ENCODE results near the gene LAMC3. TPM values are rescaled to one million over a fixed set of nuclear protein-coding genes. Genes with fewer than 3 reads are reported as not detected.

LAMC3 gene
- total and polyA plus RNA-seq, 8 donors: 0.61 to 9.6 (median 0.93) TPM; not detected in 1

DNA sequence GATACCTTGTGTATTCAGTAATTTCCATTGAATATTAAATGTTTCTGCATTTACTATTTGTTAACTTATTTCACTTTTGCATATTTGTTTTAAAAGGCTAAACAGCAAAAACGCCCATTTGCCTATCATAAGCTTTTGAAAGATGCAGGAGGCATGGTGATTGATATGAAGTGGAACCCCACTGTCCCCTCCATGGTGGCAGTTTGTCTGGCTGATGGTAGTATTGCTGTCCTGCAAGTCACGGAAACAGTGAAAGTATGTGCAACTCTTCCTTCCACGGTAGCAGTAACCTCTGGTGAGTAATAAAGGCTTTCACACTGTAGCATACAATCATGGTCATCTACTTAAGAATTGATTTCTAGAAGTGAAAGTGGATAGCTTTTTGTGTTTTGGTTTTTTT, 120.2 kb downstream of the LAMC3 start:
- peaks cover 54 to 74% (median 70%) of the 10 kb centered on the region in 4 donors for H3K36me3 ChIP-seq
- H3K9me3 ChIP-seq: no peaks in the 10 kb centered on the region
- H3K4me1 ChIP-seq: peaks cover 21 to 31% (median 24%) of the 10 kb centered on the region in 4 donors
- no peak overlapping the region for H3K27ac ChIP-seq
- no peak overlapping the region for H3K4me3 ChIP-seq
- H3K27me3 ChIP-seq: no peaks in the 10 kb centered on the region
- DNase-seq: no peak
- 73 to 86% (median 80%) methylated on average over 3 of the region's 3 CpGs for WGBS, 5 donors
- TF ChIP-seq, protein P1, sequence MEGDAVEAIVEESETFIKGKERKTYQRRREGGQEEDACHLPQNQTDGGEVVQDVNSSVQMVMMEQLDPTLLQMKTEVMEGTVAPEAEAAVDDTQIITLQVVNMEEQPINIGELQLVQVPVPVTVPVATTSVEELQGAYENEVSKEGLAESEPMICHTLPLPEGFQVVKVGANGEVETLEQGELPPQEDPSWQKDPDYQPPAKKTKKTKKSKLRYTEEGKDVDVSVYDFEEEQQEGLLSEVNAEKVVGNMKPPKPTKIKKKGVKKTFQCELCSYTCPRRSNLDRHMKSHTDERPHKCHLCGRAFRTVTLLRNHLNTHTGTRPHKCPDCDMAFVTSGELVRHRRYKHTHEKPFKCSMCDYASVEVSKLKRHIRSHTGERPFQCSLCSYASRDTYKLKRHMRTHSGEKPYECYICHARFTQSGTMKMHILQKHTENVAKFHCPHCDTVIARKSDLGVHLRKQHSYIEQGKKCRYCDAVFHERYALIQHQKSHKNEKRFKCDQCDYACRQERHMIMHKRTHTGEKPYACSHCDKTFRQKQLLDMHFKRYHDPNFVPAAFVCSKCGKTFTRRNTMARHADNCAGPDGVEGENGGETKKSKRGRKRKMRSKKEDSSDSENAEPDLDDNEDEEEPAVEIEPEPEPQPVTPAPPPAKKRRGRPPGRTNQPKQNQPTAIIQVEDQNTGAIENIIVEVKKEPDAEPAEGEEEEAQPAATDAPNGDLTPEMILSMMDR (IDR thresholded peaks at IDR 0.05): no peak
- no peak for TF ChIP-seq POLR2AphosphoS5 (IDR thresholded peaks at IDR 0.05)
- intact Hi-C loops (cut with DNase I; ENCODE audit: low total_unique reads): no loop called here

DNA sequence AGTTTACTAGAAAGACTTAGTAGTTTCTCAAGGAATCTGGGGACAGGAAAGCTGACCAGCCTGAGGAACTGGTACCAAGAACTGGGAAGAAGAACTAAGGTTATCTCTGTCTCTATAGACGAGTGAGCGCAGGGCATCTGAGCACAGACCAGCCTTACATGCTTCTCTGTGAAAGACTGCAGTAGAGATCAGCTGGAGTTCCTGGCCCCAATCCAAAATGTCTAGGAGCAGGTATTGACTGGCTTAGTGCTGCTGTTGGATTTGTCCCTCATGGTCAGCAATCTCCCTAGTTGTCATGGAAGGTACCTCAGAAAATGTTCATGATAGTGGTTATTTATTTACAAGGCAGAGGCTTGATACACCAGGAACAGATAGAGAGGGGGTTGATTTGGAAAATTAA, 129.7 kb downstream of the LAMC3 start:
- Histone ChIP-seq H3K4me1 (no peaks in the 10 kb centered on the region), H3K36me3 (peaks cover 77 to 100% (median 96%) of the 10 kb centered on the region in 4 donors), H3K27ac (no peak overlapping the region), H3K27me3 (no peaks in the 10 kb centered on the region), H3K9me3 (no peaks in the 10 kb centered on the region), H3K4me3 (no peak overlapping the region)
- TF ChIP-seq POLR2A (IDR thresholded peaks at IDR 0.05): no peak
- no peak for TF ChIP-seq EP300 (IDR thresholded peaks at IDR 0.05)
- TF ChIP-seq POLR2AphosphoS5 (IDR thresholded peaks at IDR 0.05): no peak
- TF ChIP-seq, protein P1 (IDR thresholded peaks at IDR 0.05): no peak
- WGBS, 5 donors: 87 to 97% (median 92%) methylated on average over 2 of the region's 2 CpGs
- intact Hi-C loops (cut with DNase I; ENCODE audit: low total_unique reads): no loop called here
- peak in 1 of 2 donors; percentile 47 for DNase-seq

DNA sequence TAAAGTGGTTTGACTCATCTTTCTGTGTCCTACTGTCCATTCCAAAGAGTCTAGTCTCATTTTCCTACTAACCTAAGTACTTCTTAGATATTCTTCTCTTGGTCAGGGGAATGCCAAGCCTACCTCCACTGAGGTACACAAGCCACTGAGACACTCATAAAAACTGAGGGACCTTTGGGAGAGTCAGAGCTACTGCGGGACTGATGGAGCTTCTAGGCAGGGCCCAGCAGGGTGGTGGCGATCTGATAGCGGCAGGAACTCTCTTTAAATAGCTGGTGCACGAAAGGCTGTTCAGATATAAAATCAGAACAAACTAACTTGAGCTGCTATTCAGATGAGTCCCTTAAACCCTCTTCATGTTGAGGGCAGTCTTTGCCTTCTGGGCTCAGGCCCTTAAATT, 131.1 kb downstream of the LAMC3 start:
- intact Hi-C loops (cut with DNase I; ENCODE audit: low total_unique reads): no loop called here
- Histone ChIP-seq H3K4me1 (no peaks in the 10 kb centered on the region), H3K27me3 (no peaks in the 10 kb centered on the region), H3K9me3 (no peaks in the 10 kb centered on the region), H3K36me3 (peaks cover 77 to 100% (median 96%) of the 10 kb centered on the region in 4 donors), H3K4me3 (no peak overlapping the region), H3K27ac (no peak overlapping the region)
- WGBS, 5 donors: 91 to 98% (median 94%) methylated on average over 4 of the region's 4 CpGs
- no peak for TF ChIP-seq POLR2AphosphoS5 (IDR thresholded peaks at IDR 0.05)
- TF ChIP-seq, protein P1 (IDR thresholded peaks at IDR 0.05): no peak
- TF ChIP-seq EP300 (IDR thresholded peaks at IDR 0.05): no peak
- no peak for TF ChIP-seq POLR2A (IDR thresholded peaks at IDR 0.05)
- DNase-seq: no peak

DNA sequence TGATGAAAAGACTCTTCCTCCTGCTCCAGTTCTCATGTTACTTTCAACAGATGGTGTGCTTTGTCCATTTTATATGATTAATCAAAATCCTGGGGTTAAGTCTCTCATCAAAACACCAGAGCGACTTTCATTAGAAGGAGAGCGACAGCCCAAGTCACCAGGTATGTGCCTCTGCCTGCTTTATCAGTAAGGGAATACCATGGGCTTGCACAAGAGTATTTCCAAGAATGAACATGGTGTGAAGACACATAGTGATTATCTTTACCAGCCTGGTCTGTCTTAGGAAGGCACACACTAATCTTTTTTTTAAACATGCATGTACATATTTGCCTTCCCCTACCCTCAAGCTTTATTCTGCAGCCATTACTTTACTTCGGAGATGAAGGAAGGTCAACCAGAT, 131.6 kb downstream of the LAMC3 start:
- Histone ChIP-seq H3K27ac (no peak overlapping the region), H3K36me3 (peaks cover 77 to 100% (median 96%) of the 10 kb centered on the region in 4 donors), H3K4me1 (no peaks in the 10 kb centered on the region), H3K4me3 (no peak overlapping the region), H3K9me3 (no peaks in the 10 kb centered on the region), H3K27me3 (no peaks in the 10 kb centered on the region)
- WGBS, 5 donors: 95 to 98% (median 96%) methylated on average over 3 of the region's 3 CpGs
- TF ChIP-seq EP300 (IDR thresholded peaks at IDR 0.05) (no peak), POLR2AphosphoS5 (IDR thresholded peaks at IDR 0.05) (no peak), POLR2A (IDR thresholded peaks at IDR 0.05) (no peak)
- TF ChIP-seq, protein P1 (IDR thresholded peaks at IDR 0.05): no peak
- DNase-seq: no peak
- intact Hi-C loops (cut with DNase I; ENCODE audit: low total_unique reads): no loop called here

Data from stomach (tissue), 9 donors.